Adrenal gland (tissue), 12 donors: ENCODE data around the gene MAD1L1. TPM values are rescaled to one million over a fixed set of nuclear protein-coding genes. Genes with fewer than 3 reads are reported as not detected.
A peak's percentile ranks its signal among the peaks of the same experiment; 100 is the strongest.

Experiments
- DNase-seq, 7 donors: peaks; one replicate each; pipeline ENCODE4 v3.0.0-alpha.2; 2019 to 2020
- H3K27ac ChIP-seq, 5 donors: fragments of 200-600 bp; sonication (generic) in 4 of 5; 1 replicate in 3 of 5; 2 replicates in 2 of 5; pipeline versions ENCODE4 v1.5.1 to v1.8.0; 2016 to 2020; ENCODE audit warnings: mild to moderate bottlenecking in 1 of 5
- H3K27me3 ChIP-seq: fragments of 200-600 bp; 2 replicates; pipeline ENCODE4 v1.8.0; 2021
- H3K36me3 ChIP-seq, 2 donors: fragments of 200-600 bp; replicated peaks in 1 of 2; 1 replicate in 1 of 2; 2 replicates in 1 of 2; pipeline versions ENCODE4 v1.5.1 to v1.8.0; 2018 to 2022
- H3K4me1 ChIP-seq, 2 donors: fragments of 200-600 bp; replicated peaks in 1 of 2; 1 replicate in 1 of 2; 2 replicates in 1 of 2; pipeline versions ENCODE4 v1.5.1 to v1.8.0; 2018 to 2021
- H3K4me3 ChIP-seq, 4 donors: fragments of 200-600 bp; sonication (generic) in 3 of 4; one replicate each; pipeline ENCODE4 v1.5.1; 2016 to 2018
- H3K9me3 ChIP-seq, 3 donors: fragments of 200-600 bp; sonication (generic) in 1 of 3; replicated peaks in 1 of 3; 1 replicate in 2 of 3; 2 replicates in 1 of 3; pipeline versions ENCODE4 v1.5.1 to v1.8.0; 2016 to 2021
- POLR2A ChIP-seq, 2 donors: fragments of 450-650 bp; IDR thresholded peaks; one replicate each; pipeline ENCODE4 v1.6.1; 2017; ENCODE audit warnings: antibody characterized with exemption in 2 of 2, mild to moderate bottlenecking in 2 of 2, moderate library complexity in 1 of 2
- WGBS, 4 donors: extraction: QIAGEN DNeasy Blood & Tissue Kit in 2 of 4; methylation state at CpG; one replicate each; pipeline versions ENCODE4 v1.1.5 to v1.1.7; 2013 to 2017; 5-methylcytosine and 5-hydroxymethylcytosine counted together
- intact Hi-C, 2 donors: fragments of 100-400 bp; cut with DNase I; formaldehyde crosslinking; loops; one replicate each; pipeline versions ENCODE4 v1.14.1 to v1.15.0; 2022 to 2023
- polyA plus RNA-seq, 3 donors: library from polyadenylated mRNA; stranded (reverse); fragments of 200-250 nt in 2 of 3; fragments of 350-450 nt in 1 of 3; fragmentation: Illumina TruSeq in 1 of 3; extraction: RNeasy Lipid Tissue Mini Kit (QIAGEN cat#74804) in 1 of 3; gene quantifications; one replicate each; pipeline ENCODE4 v1.2.3, GENCODE V29; 2013 to 2014
- total RNA-seq, 9 donors: library from RNA; depleted of rRNA in 4 of 9; stranded (reverse); fragments of >200 nt in 4 of 9; fragments of 120-200 nt in 1 of 9; fragmentation: NEBNext Ultra II Directional in 1 of 9; extraction: Animal tissue kit (Norgen Biotek cat#: 25700) in 1 of 9; gene quantifications; one replicate each; pipeline versions ENCODE4 v1.1.0 to v1.2.4, GENCODE V29; 2013 to 2023
- TF ChIP-seq, protein P1 (sequence below), 6 experiments: fragments of 450-650 bp in 4 of 6; fragments of 200-600 bp in 2 of 6; sonication (generic) in 1 of 6; IDR thresholded peaks; 1 replicate in 5 of 6; 2 replicates in 1 of 6; pipeline versions ENCODE4 v1.5.1 to v1.8.0; 2016 to 2021; ENCODE audit warnings: antibody characterized with exemption in 6 of 6, mild to moderate bottlenecking in 2 of 6, moderate library complexity in 1 of 6
- donor health status: healthy with polysubstance abuse.
- donor health status: Bipolar disorder and iron deficiency.
- donor health status: DM: yes; HTN: yes; CAD: no.
- donor health status: DM: no; HTN: no; CAD: no.
- donor health status: DM: no; HTN: no; CAD: no.
- donor health status: DM: yes; HTN: yes; CAD: no.

The MAD1L1 gene
- total and polyA plus RNA-seq, 12 donors: 6.7 to 87.7 (median 28.9) TPM

DNA sequence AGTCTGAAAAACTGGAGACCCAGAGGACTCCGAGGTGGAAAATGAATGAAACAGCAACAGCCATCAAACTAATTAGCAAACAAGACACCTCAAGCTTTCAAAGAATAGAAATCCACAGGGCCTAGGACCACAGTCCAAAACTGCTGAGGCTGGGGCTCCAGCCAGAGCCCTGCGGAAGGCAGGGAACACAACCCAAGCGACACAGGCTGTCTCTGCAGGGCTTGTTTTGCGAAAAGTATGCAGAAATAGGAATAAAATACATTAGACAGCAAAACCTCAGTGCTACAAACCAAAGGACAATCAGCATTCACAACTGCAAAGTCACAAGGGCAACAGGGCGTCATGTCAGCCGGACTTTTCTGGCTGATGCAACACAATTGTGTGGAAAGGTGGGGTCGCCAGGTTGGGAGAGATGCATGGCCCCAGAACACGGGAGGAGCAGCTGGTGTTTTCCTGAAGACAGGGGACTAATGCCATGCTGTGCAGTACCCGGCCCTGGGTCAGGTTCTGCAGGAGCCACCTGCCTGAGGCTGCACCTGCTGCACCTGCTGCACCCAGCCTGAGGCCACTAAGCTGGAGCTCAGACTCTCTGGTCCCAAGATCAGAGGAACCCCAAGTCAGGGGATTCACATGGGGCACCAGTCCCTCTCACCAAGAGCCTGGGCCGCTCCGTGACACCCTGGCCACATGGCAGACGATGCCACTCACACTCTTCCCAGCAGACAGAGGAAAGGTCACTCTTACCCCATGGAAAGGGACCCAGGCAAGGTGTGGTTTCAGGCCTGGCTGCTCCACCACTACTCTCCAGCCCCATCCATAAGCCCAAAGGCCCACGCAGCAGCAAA lies 74.2 kb downstream of the MAD1L1 start:
- intact Hi-C loops: no loop called here
- no peak for TF ChIP-seq POLR2A (IDR thresholded peaks at IDR 0.05)
- TF ChIP-seq, protein P1, sequence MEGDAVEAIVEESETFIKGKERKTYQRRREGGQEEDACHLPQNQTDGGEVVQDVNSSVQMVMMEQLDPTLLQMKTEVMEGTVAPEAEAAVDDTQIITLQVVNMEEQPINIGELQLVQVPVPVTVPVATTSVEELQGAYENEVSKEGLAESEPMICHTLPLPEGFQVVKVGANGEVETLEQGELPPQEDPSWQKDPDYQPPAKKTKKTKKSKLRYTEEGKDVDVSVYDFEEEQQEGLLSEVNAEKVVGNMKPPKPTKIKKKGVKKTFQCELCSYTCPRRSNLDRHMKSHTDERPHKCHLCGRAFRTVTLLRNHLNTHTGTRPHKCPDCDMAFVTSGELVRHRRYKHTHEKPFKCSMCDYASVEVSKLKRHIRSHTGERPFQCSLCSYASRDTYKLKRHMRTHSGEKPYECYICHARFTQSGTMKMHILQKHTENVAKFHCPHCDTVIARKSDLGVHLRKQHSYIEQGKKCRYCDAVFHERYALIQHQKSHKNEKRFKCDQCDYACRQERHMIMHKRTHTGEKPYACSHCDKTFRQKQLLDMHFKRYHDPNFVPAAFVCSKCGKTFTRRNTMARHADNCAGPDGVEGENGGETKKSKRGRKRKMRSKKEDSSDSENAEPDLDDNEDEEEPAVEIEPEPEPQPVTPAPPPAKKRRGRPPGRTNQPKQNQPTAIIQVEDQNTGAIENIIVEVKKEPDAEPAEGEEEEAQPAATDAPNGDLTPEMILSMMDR (IDR thresholded peaks at IDR 0.05): no peak
- Histone ChIP-seq H3K4me3 (no peak overlapping the region), H3K4me1 (no peaks in the 10 kb centered on the region), H3K36me3 (no peaks in the 10 kb centered on the region), H3K27me3 (no peaks in the 10 kb centered on the region), H3K9me3 (no peaks in the 10 kb centered on the region), H3K27ac (no peak overlapping the region)
- DNase-seq: peak in 2 of 7 donors; percentile 3 to 6
- 85 to 96% (median 94%) methylated on average over 9 to 13 of the region's 13 CpGs for WGBS, 4 donors

DNA sequence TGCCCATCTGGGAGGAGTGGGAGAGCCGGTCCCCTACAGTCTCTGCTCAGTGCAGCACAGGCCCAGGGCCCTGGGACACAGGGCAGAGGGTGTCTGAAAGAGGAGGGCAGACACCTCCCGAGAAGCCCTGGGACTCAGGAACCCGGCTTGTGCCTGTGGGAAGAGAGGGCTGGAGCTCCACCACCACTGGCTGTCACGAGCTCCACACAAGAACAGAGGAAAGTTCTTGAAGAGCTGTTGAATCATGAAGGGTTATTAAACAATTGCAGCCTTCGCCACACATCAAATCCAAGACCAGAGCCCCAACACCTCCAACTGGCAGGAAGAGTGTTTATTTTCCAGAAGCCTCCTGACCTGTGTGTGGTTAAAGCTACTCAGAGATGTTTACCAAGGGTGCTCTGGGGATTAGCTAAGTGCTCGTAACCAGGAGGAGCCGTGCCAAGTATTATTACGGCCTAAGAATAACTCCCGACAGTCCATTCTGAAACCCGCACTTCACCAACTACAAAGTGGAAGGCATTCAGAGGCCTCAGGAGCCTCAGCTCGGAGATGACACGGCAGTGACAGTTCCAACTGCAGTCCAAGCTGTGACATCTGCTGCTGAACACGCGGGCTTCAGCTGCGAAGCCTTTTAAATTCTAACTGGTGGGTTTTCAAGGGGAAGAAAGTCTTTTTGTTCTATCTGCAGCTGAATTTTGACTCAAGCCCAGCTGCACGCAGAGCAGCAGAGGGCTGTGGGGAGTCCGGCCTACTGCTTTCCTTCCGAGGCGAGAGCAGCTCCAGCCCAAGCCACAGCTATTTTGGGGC lies 75.1 kb downstream of the MAD1L1 start:
- peak in 1 of 7 donors; percentile 23 for DNase-seq
- no peaks in the 10 kb centered on the region for H3K27me3 ChIP-seq
- no peak overlapping the region for H3K4me3 ChIP-seq

DNA sequence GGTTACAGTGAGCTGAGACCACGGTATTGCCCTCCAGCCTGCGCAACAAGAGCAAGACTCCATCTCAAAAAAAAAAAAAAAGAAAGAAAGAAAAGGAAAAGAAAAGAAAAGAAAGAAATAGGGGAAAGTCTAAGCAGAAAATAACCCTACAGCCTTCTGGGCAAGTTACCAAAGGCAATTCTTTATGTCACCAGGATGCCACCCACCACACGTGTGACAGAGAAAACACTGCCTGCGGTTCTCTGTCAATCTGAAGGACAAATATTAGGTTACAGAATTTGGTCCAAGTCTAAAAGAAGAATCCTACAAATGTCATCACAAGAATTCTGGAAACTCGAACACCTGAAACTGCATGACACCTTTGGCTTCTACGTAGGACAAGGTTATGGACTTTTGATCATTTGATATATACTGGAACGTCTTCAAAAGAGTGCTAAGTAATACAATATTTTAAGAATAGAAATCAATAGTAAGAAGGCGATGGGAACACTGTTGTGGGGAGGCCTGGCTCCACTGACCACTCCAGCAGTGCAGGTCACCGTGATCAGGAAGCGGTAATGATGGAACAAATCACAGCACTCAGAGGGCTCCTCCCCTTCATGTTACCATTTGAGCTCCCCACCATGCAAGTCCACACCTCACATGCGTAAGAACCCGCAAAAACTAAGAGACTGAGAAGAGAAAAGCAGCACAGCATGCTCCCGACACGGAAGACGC lies 75.8 kb downstream of the MAD1L1 start:
- H3K27me3 ChIP-seq: no peaks in the 10 kb centered on the region
- no peaks in the 10 kb centered on the region for H3K9me3 ChIP-seq
- peak overlapping the region in 2 of 5 donors; percentile 8 to 21 for H3K27ac ChIP-seq
- TF ChIP-seq, protein P1 (IDR thresholded peaks at IDR 0.05): no peak
- TF ChIP-seq POLR2A (IDR thresholded peaks at IDR 0.05): no peak
- 85 to 97% (median 88%) methylated on average over 15 of the region's 15 CpGs for WGBS, 4 donors
- H3K4me3 ChIP-seq: no peak overlapping the region
- DNase-seq: no peak
- intact Hi-C loops: no loop called here
- no peaks in the 10 kb centered on the region for H3K4me1 ChIP-seq
- H3K36me3 ChIP-seq: no peaks in the 10 kb centered on the region

More for the DNA sequence above, 75.1 kb downstream of the MAD1L1 start:
- intact Hi-C loops: no loop called here
- H3K4me1 ChIP-seq: no peaks in the 10 kb centered on the region
- no peaks in the 10 kb centered on the region for H3K36me3 ChIP-seq
- H3K27ac ChIP-seq: peak overlapping the region in 2 of 5 donors; percentile 8 to 21
- TF ChIP-seq, protein P1 (IDR thresholded peaks at IDR 0.05): no peak
- no peak for TF ChIP-seq POLR2A (IDR thresholded peaks at IDR 0.05)
- 78 to 82% (median 79%) methylated on average over 15 to 19 of the region's 19 CpGs for WGBS, 4 donors
- H3K9me3 ChIP-seq: no peaks in the 10 kb centered on the region

DNA sequence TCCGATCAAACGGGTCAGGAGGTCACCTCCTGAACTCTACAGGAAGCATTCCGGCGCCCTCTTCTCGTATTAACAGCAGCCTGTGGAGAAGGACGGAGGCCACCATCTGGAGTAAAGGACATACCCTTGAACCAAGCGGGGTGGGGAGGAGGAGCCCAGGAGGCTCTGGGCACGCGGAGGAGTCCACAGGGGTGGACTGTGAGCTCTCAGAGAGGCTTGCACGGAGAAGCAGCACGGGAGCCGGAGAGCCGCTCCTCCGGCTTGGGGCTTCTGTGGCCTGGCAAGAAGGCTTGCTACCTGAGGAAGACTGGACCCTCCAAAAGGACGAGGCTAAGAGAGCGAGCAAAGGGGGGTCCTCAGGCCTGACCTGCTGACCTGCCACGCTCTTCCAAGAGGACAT lies 77.9 kb downstream of the MAD1L1 start:
- no peaks in the 10 kb centered on the region for H3K36me3 ChIP-seq
- no peak for DNase-seq
- TF ChIP-seq, protein P1 (IDR thresholded peaks at IDR 0.05): no peak
- TF ChIP-seq POLR2A (IDR thresholded peaks at IDR 0.05): no peak
- 94 to 97% (median 95%) methylated on average over 17 of the region's 17 CpGs for whole genome bisulfite sequencing, 4 donors
- H3K9me3 ChIP-seq: no peaks in the 10 kb centered on the region
- no peak overlapping the region for H3K4me3 ChIP-seq
- peaks cover 0 to 9% of the 10 kb centered on the region in 2 donors for H3K4me1 ChIP-seq
- H3K27ac ChIP-seq: no peak overlapping the region
- H3K27me3 ChIP-seq: no peaks in the 10 kb centered on the region
- intact Hi-C loops: no loop called here
